ENCODE results near the gene CUBN.

DNA sequence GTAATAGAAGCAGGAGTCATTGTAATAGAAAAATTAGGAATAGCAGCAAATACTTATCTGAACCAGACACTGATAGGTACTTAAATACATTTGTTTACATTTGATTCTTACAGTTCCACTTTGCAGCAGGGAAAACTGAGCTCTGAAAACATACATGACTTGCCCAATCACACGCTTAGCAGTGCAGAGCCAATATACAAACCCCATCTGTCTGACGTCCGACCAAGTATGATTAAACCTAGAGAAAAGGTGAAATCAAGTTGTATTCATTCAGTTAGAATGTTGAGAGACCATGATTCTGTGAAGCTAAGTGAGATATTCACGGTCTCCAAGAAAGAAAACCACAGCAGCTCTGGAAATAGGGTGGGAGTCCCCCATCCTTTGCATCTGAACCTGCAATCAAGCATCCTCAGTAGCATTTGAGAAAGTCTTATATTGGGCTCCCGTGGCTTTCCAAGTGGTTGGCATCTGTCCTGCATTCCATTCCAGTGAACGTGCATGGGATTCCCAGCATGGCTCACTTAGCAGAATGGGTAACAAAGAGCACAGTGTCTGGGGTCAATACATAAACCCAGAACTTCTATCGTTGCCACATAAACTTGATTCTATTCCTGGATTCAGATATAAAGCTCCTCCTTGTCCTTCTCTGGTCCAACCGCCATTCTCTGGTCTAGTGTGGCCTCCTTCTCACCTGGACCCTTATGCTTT, 163.7 kb downstream of the CUBN start:
- TF ChIP-seq EP300 (IDR thresholded peaks at IDR 0.05), result no peak
- TF ChIP-seq, protein P1, sequence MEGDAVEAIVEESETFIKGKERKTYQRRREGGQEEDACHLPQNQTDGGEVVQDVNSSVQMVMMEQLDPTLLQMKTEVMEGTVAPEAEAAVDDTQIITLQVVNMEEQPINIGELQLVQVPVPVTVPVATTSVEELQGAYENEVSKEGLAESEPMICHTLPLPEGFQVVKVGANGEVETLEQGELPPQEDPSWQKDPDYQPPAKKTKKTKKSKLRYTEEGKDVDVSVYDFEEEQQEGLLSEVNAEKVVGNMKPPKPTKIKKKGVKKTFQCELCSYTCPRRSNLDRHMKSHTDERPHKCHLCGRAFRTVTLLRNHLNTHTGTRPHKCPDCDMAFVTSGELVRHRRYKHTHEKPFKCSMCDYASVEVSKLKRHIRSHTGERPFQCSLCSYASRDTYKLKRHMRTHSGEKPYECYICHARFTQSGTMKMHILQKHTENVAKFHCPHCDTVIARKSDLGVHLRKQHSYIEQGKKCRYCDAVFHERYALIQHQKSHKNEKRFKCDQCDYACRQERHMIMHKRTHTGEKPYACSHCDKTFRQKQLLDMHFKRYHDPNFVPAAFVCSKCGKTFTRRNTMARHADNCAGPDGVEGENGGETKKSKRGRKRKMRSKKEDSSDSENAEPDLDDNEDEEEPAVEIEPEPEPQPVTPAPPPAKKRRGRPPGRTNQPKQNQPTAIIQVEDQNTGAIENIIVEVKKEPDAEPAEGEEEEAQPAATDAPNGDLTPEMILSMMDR (IDR thresholded peaks at IDR 0.05), result no peak
